Measurements from ENCODE around the gene CAMK2N1.

The CAMK2N1 gene

GRCh38 chr1:20472121-20472520, 13.9 kb downstream of the CAMK2N1 start:
- Histone ChIP-seq H3K4me3 (ENCODE audit: insufficient read depth in 1 of 2, low read depth in 1 of 2, low read length in 2 of 2) (no peak overlapping the region), H4K91ac (ENCODE audit: low read length) (no peak overlapping the region), H3K14ac (ENCODE audit: low read length in 2 of 2) (no peak overlapping the region), H3K27ac (ENCODE audit: low read length, poor library complexity, severe bottlenecking) (no peak overlapping the region), H2AFZ (ENCODE audit: low read depth, low read length) (no peak overlapping the region), H3K18ac (ENCODE audit: low read depth in 1 of 2, low read length in 2 of 2) (no peak overlapping the region), H2BK12ac (ENCODE audit: low read length in 2 of 2) (no peak overlapping the region), H3K27me3 (ENCODE audit: control insufficient read depth in 1 of 2, insufficient read depth in 1 of 2, low read length in 2 of 2) (peaks cover 14 to 21% of the 10 kb centered on the region in 2 experiments), H2BK120ac (ENCODE audit: low read depth, low read length) (no peak overlapping the region), H2BK5ac (ENCODE audit: low read depth, low read length, poor library complexity, severe bottlenecking) (no peak overlapping the region), H2BK15ac (ENCODE audit: low read depth, poor library complexity, severe bottlenecking) (no peak overlapping the region), H3K23ac (ENCODE audit: low read length in 2 of 2) (no peak overlapping the region), H3K9ac (ENCODE audit: low read length) (no peak overlapping the region), H2AK5ac (ENCODE audit: low read length, severe bottlenecking) (no peak overlapping the region), H3K36me3 (ENCODE audit: control insufficient read depth in 1 of 2, insufficient read depth in 2 of 2, low read depth in 1 of 2, low read length in 2 of 2) (no peaks in the 10 kb centered on the region), H4K8ac (ENCODE audit: low read length) (no peak overlapping the region), H3K4me2 (ENCODE audit: low read length, poor library complexity, severe bottlenecking) (no peak overlapping the region), H3K9me3 (ENCODE audit: control insufficient read depth, low read length) (no peaks in the 10 kb centered on the region), H3K4ac (ENCODE audit: low read depth in 1 of 2, low read length in 2 of 2) (no peak overlapping the region), H3K79me1 (replicated peaks; ENCODE audit: low read length, poor library complexity, severe bottlenecking) (no peaks in the 10 kb centered on the region), H3K4me1 (ENCODE audit: control insufficient read depth, insufficient read depth, low read depth, low read length) (peaks cover 24% of the 10 kb centered on the region)
- WGBS: 90% methylated on average over 3 of the region's 4 CpGs
- no peak for DNase-seq

DNA sequence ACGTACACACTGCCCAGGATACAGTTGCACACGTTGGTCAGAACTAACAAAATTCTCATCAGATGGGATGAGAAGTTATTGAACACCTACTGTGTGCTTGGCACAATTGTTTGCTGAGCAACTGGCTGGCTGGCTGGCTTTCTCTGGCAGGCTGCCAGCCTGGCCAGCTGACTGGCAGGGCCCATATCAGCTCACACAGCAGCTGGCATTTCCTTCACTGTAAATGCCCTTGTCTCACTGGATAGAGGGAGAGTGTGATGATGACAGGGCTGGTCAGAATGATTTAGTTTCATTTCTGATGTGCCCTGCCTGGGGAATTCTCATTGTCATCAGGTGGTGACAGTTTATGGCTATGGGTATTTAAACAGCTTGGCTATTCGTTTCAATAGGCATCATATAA, 15.8 kb downstream of the CAMK2N1 start:
- Histone ChIP-seq H3K27me3 (ENCODE audit: control insufficient read depth in 1 of 2, insufficient read depth in 1 of 2, low read length in 2 of 2) (peaks cover 18 to 35% of the 10 kb centered on the region in 2 experiments), H4K91ac (ENCODE audit: low read length) (no peak overlapping the region), H2BK15ac (ENCODE audit: low read depth, poor library complexity, severe bottlenecking) (no peak overlapping the region), H3K4me2 (ENCODE audit: low read length, poor library complexity, severe bottlenecking) (no peak overlapping the region), H3K4ac (ENCODE audit: low read depth in 1 of 2, low read length in 2 of 2) (no peak overlapping the region), H3K9ac (ENCODE audit: low read length) (no peak overlapping the region), H2BK120ac (ENCODE audit: low read depth, low read length) (no peak overlapping the region), H3K27ac (ENCODE audit: low read length, poor library complexity, severe bottlenecking) (no peak overlapping the region), H3K14ac (ENCODE audit: low read length in 2 of 2) (no peak overlapping the region), H3K4me3 (ENCODE audit: insufficient read depth in 1 of 2, low read depth in 1 of 2, low read length in 2 of 2) (no peak overlapping the region), H3K18ac (ENCODE audit: low read depth in 1 of 2, low read length in 2 of 2) (no peak overlapping the region), H4K8ac (ENCODE audit: low read length) (no peak overlapping the region), H2BK5ac (ENCODE audit: low read depth, low read length, poor library complexity, severe bottlenecking) (no peak overlapping the region), H2AK5ac (ENCODE audit: low read length, severe bottlenecking) (no peak overlapping the region), H3K79me1 (replicated peaks; ENCODE audit: low read length, poor library complexity, severe bottlenecking) (no peaks in the 10 kb centered on the region), H2AFZ (ENCODE audit: low read depth, low read length) (no peak overlapping the region), H3K4me1 (ENCODE audit: control insufficient read depth, insufficient read depth, low read depth, low read length) (peaks cover 11% of the 10 kb centered on the region), H3K9me3 (ENCODE audit: control insufficient read depth, low read length) (no peaks in the 10 kb centered on the region), H3K23ac (ENCODE audit: low read length in 2 of 2) (no peak overlapping the region), H3K36me3 (ENCODE audit: control insufficient read depth in 1 of 2, insufficient read depth in 2 of 2, low read depth in 1 of 2, low read length in 2 of 2) (no peaks in the 10 kb centered on the region), H2BK12ac (ENCODE audit: low read length in 2 of 2) (no peak overlapping the region)
- DNase-seq: no peak
- 76% methylated on average over 3 of the region's 3 CpGs for WGBS

DNA sequence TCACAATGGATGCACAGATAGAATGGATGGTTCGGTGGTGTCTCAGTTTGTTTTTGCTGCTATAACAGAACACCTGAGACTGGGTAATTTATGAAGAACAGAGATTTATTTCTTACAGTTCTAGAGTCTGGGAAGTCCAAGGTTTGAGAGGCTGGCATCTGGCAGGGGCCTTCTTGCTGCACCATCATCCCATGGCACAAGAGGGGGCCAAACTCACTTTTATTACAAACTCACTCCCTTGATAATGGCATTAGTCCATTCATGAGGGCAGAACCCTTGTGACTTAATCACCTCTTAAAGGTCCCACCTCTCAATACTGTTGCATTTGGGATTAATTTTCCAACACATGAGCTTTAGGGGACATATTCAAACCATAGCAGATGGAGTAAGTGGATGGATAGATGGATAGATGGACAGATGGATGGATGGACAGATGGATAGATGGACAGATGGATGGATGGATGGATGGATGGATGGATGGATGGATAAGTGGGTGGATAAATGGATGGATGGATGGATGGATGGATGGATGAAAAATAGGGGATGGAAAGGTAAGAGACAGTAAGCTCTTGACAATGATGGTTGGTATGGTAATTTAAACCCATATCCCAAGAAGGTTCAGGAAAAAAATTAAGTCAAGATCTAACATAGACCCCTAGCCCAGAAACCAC, 16.5 kb downstream of the CAMK2N1 start:
- Histone ChIP-seq H3K9ac (ENCODE audit: low read length) (no peak overlapping the region), H3K23ac (ENCODE audit: low read length in 2 of 2) (no peak overlapping the region), H3K18ac (ENCODE audit: low read depth in 1 of 2, low read length in 2 of 2) (no peak overlapping the region), H3K14ac (ENCODE audit: low read length in 2 of 2) (no peak overlapping the region), H2BK12ac (ENCODE audit: low read length in 2 of 2) (no peak overlapping the region), H3K27ac (ENCODE audit: low read length, poor library complexity, severe bottlenecking) (no peak overlapping the region), H3K9me3 (ENCODE audit: control insufficient read depth, low read length) (no peaks in the 10 kb centered on the region), H3K4me3 (ENCODE audit: insufficient read depth in 1 of 2, low read depth in 1 of 2, low read length in 2 of 2) (no peak overlapping the region), H4K8ac (ENCODE audit: low read length) (no peak overlapping the region), H3K36me3 (ENCODE audit: control insufficient read depth in 1 of 2, insufficient read depth in 2 of 2, low read depth in 1 of 2, low read length in 2 of 2) (no peaks in the 10 kb centered on the region), H2AK5ac (ENCODE audit: low read length, severe bottlenecking) (no peak overlapping the region), H3K4ac (ENCODE audit: low read depth in 1 of 2, low read length in 2 of 2) (no peak overlapping the region), H2BK5ac (ENCODE audit: low read depth, low read length, poor library complexity, severe bottlenecking) (no peak overlapping the region), H2BK15ac (ENCODE audit: low read depth, poor library complexity, severe bottlenecking) (no peak overlapping the region), H3K79me1 (replicated peaks; ENCODE audit: low read length, poor library complexity, severe bottlenecking) (no peaks in the 10 kb centered on the region), H3K27me3 (ENCODE audit: control insufficient read depth in 1 of 2, insufficient read depth in 1 of 2, low read length in 2 of 2) (peaks cover 18 to 42% of the 10 kb centered on the region in 2 experiments), H3K4me2 (ENCODE audit: low read length, poor library complexity, severe bottlenecking) (no peak overlapping the region), H2AFZ (ENCODE audit: low read depth, low read length) (no peak overlapping the region), H4K91ac (ENCODE audit: low read length) (no peak overlapping the region), H2BK120ac (ENCODE audit: low read depth, low read length) (no peak overlapping the region), H3K4me1 (ENCODE audit: control insufficient read depth, insufficient read depth, low read depth, low read length) (peaks cover 10% of the 10 kb centered on the region)
- no peak for DNase-seq
- WGBS: 82% methylated on average over 1 of the region's 1 CpG

- H3K14ac ChIP-seq (ENCODE audit: low read length in 2 of 2): no peak overlapping the region
- H2BK5ac ChIP-seq (ENCODE audit: low read depth, low read length, poor library complexity, severe bottlenecking): no peak overlapping the region
- H4K91ac ChIP-seq (ENCODE audit: low read length): no peak overlapping the region
- H2AFZ ChIP-seq (ENCODE audit: low read depth, low read length): no peak overlapping the region
- no peak overlapping the region for H3K9ac ChIP-seq (ENCODE audit: low read length)
- H2AK5ac ChIP-seq (ENCODE audit: low read length, severe bottlenecking): no peak overlapping the region
- H3K4me1 ChIP-seq (ENCODE audit: control insufficient read depth, insufficient read depth, low read depth, low read length): peaks cover 3% of the 10 kb centered on the region
- WGBS: 80% methylated on average over 9 of the region's 9 CpGs
- peaks cover 18 to 71% of the 10 kb centered on the region in 2 experiments for H3K27me3 ChIP-seq (ENCODE audit: control insufficient read depth in 1 of 2, insufficient read depth in 1 of 2, low read length in 2 of 2)
- H3K36me3 ChIP-seq (ENCODE audit: control insufficient read depth in 1 of 2, insufficient read depth in 2 of 2, low read depth in 1 of 2, low read length in 2 of 2): no peaks in the 10 kb centered on the region
- H3K4me3 ChIP-seq (ENCODE audit: insufficient read depth in 1 of 2, low read depth in 1 of 2, low read length in 2 of 2): no peak overlapping the region
- no peak overlapping the region for H2BK12ac ChIP-seq (ENCODE audit: low read length in 2 of 2)
- H3K18ac ChIP-seq (ENCODE audit: low read depth in 1 of 2, low read length in 2 of 2): no peak overlapping the region
- no peak overlapping the region for H3K4ac ChIP-seq (ENCODE audit: low read depth in 1 of 2, low read length in 2 of 2)
- no peak overlapping the region for H3K23ac ChIP-seq (ENCODE audit: low read length in 2 of 2)
- no peak overlapping the region for H2BK15ac ChIP-seq (ENCODE audit: low read depth, poor library complexity, severe bottlenecking)
- no peak overlapping the region for H2BK120ac ChIP-seq (ENCODE audit: low read depth, low read length)
- H3K27ac ChIP-seq (ENCODE audit: low read length, poor library complexity, severe bottlenecking): no peak overlapping the region
- H3K79me1 ChIP-seq (replicated peaks; ENCODE audit: low read length, poor library complexity, severe bottlenecking): no peaks in the 10 kb centered on the region
- H4K8ac ChIP-seq (ENCODE audit: low read length): no peak overlapping the region
- no peak overlapping the region for H3K4me2 ChIP-seq (ENCODE audit: low read length, poor library complexity, severe bottlenecking)
- no peak for DNase-seq
- H3K9me3 ChIP-seq (ENCODE audit: control insufficient read depth, low read length): peaks cover 3% of the 10 kb centered on the region
Measured at GRCh38 chr1:20466273-20466672, 19.7 kb downstream of the CAMK2N1 start.
